ENCODE results near the gene MCM5. TPM values are rescaled to one million over a fixed set of nuclear protein-coding genes. Genes with fewer than 3 reads are reported as not detected.

MCM5 gene
- total RNA-seq, 1 experiment from 2014 or later: 194 TPM

GRCh38 chr22:35394011-35394312 lies 6.0 kb upstream of the MCM5 start:
- peaks cover 6 to 10% of the 10 kb centered on the region in 2 experiments; a peak in 3 of 4 replicates for H3K4me1 ChIP-seq (ENCODE audit: control insufficient read depth in 1 of 2, insufficient read depth in 2 of 2, low read length in 2 of 2)
- BruUV-seq (replicated peaks): no TSS peak

More at GRCh38 chr22:35394011-35394312, 6.0 kb upstream of the MCM5 start:
- H3K79me2 ChIP-seq (ENCODE audit: insufficient read depth, low read length): no peaks in the 10 kb centered on the region
- H4K20me1 ChIP-seq (ENCODE audit: insufficient read depth): no peaks in the 10 kb centered on the region
- H3K4me3 ChIP-seq (replicated peaks in 1 of 2; ENCODE audit: low read depth in 1 of 2, low read length in 2 of 2): no peak overlapping the region
- TF ChIP-seq ZBTB33 (IDR thresholded peaks at IDR 0.05; ENCODE audit: extremely low read depth, insufficient replicate concordance, low read length): no peak
- TF ChIP-seq CBX3 (IDR thresholded peaks at IDR 0.05; ENCODE audit: low read depth): no peak
- TF ChIP-seq ATF3 (IDR thresholded peaks at IDR 0.05): no peak
- no peak for TF ChIP-seq TCF7L2 (IDR thresholded peaks at IDR 0.05; ENCODE audit: borderline replicate concordance, extremely low read depth, insufficient read depth, insufficient read length)
- TF ChIP-seq SIN3A (IDR thresholded peaks at IDR 0.05; ENCODE audit: low read depth): no peak
- no peak for TF ChIP-seq POLR2A (IDR thresholded peaks at IDR 0.05; ENCODE audit: borderline replicate concordance, extremely low read depth, insufficient read depth, insufficient read length)
- TF ChIP-seq EZH2 (IDR thresholded peaks at IDR 0.05): no peak
- no peak for TF ChIP-seq EZH2phosphoT487 (IDR thresholded peaks at IDR 0.05; ENCODE audit: borderline replicate concordance)
- no peak for TF ChIP-seq YY1 (IDR thresholded peaks at IDR 0.05; ENCODE audit: extremely low read depth, insufficient replicate concordance, low read depth, low read length)
- no peak for TF ChIP-seq CEBPB (IDR thresholded peaks at IDR 0.05; ENCODE audit: low read depth)
- no peak for TF ChIP-seq EGR1 (IDR thresholded peaks at IDR 0.05; ENCODE audit: low read depth)
- no peak for TF ChIP-seq CTCF (IDR thresholded peaks at IDR 0.05 in 2 of 3, conservative IDR thresholded peaks at IDR 0.05 in 1 of 3; ENCODE audit: borderline replicate concordance in 1 of 3, insufficient read depth in 1 of 3, low read depth in 2 of 3, low read length in 2 of 3)
- TF ChIP-seq RAD21 (IDR thresholded peaks at IDR 0.05; ENCODE audit: low read depth): no peak
- TF ChIP-seq REST (IDR thresholded peaks at IDR 0.05; ENCODE audit: low read depth): no peak
- intact Hi-C loops (cut with micrococcal nuclease): no loop called here
- DNase-seq (ENCODE audit: low read depth, low spot score) (no peak), ATAC-seq (no peak)
- no peak overlapping the region for H3K27ac ChIP-seq (ENCODE audit: low read depth, low read length)
- H3K9ac ChIP-seq (ENCODE audit: low read length): no peak overlapping the region
- no peak overlapping the region for H2AFZ ChIP-seq (ENCODE audit: low read depth, low read length, poor library complexity, severe bottlenecking)
- H3K4me2 ChIP-seq (ENCODE audit: low read length): no peak overlapping the region
- peaks cover 3 to 21% of the 10 kb centered on the region in 2 experiments; a peak in 3 of 4 replicates for H3K36me3 ChIP-seq (ENCODE audit: control insufficient read depth in 1 of 2, insufficient read depth in 2 of 2, low read length in 2 of 2)
- POLR2A ChIA-PET: no interaction called here
- RAD21 ChIA-PET (ENCODE audit: low non-redundant PET in 1 of 2, low total read pairs in 2 of 2, uncharacterized antibody in 2 of 2, unreplicated experiment in 2 of 2): no interaction called here
- CTCF ChIA-PET: no interaction called here
- no peaks in the 10 kb centered on the region for H3K9me3 ChIP-seq (ENCODE audit: control insufficient read depth in 1 of 2, insufficient read depth in 1 of 2, low read depth in 1 of 2, low read length in 2 of 2)
- no peaks in the 10 kb centered on the region for H3K27me3 ChIP-seq (ENCODE audit: insufficient read depth, low read length)
- no peaks in the 10 kb centered on the region for H3K9me2 ChIP-seq (ENCODE audit: insufficient read depth)

Measured in HCT116 (cell line).